ENCODE measurements around the gene C4BPB. TPM values are rescaled to one million over a fixed set of nuclear protein-coding genes. Genes with fewer than 3 reads are reported as not detected.

C4BPB gene
- total RNA-seq, 1 experiment from 2014 or later, result not detected

DNA sequence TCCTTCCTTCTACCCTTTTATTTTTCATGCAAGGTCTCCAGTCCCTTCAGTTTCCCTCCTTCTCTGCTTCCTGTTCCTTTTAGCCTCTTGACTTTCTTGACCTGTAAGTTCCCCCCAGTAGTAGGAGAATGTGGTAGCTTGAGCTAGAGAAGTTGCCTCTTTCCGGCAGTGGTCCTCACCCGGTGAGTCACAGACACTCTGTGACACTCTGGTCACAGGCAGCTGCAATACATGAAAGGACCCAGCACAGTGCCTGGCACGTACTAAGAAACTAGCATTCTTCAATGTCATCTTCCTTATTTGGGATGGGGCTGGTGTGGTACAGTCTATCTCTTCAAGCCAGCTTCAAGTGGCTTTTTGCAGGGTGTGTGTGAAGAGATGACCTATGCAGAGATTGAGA is 19.6 kb upstream of the C4BPB start:
- H3K27ac Mint-ChIP-seq (ENCODE audit: low read depth, unreplicated experiment), result no peak overlapping the region
- intact Hi-C loops (cut with micrococcal nuclease), result no loop called here
- H3K27me3 Mint-ChIP-seq (ENCODE audit: insufficient read depth, unreplicated experiment), result no peaks in the 10 kb centered on the region
- DNase-seq (ENCODE audit: unreplicated experiment), result no peak
- H3K4me3 Mint-ChIP-seq (ENCODE audit: unreplicated experiment), result no peak overlapping the region
- peaks cover 6% of the 10 kb centered on the region for H3K4me1 Mint-ChIP-seq (ENCODE audit: insufficient read depth, unreplicated experiment)
- TF ChIP-seq, protein P1, sequence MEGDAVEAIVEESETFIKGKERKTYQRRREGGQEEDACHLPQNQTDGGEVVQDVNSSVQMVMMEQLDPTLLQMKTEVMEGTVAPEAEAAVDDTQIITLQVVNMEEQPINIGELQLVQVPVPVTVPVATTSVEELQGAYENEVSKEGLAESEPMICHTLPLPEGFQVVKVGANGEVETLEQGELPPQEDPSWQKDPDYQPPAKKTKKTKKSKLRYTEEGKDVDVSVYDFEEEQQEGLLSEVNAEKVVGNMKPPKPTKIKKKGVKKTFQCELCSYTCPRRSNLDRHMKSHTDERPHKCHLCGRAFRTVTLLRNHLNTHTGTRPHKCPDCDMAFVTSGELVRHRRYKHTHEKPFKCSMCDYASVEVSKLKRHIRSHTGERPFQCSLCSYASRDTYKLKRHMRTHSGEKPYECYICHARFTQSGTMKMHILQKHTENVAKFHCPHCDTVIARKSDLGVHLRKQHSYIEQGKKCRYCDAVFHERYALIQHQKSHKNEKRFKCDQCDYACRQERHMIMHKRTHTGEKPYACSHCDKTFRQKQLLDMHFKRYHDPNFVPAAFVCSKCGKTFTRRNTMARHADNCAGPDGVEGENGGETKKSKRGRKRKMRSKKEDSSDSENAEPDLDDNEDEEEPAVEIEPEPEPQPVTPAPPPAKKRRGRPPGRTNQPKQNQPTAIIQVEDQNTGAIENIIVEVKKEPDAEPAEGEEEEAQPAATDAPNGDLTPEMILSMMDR (IDR thresholded peaks at IDR 0.05; ENCODE audit: unreplicated experiment), result no peak
- BruUV-seq (replicated peaks), result no TSS peak
- ChIA-PET CTCF (interaction anchor here (0.7 to 9.9 kb wide), 4 partner anchors 10 to 156 kb away, joined by 3 to 146 read pairs (median 4); partner anchors contain the start of gene PFKFB2), POLR2A (interaction anchor here (1.8 to 11.2 kb wide), 3 partner anchors 16 to 39 kb away, joined by 9 to 399 read pairs (median 164); partner anchors contain the start of genes C1orf116, PFKFB2 and YOD1)
- peaks cover 37% of the 10 kb centered on the region for H3K36me3 Mint-ChIP-seq (ENCODE audit: insufficient read depth, unreplicated experiment)
- H3K9me3 Mint-ChIP-seq (ENCODE audit: unreplicated experiment), result no peaks in the 10 kb centered on the region

DNA sequence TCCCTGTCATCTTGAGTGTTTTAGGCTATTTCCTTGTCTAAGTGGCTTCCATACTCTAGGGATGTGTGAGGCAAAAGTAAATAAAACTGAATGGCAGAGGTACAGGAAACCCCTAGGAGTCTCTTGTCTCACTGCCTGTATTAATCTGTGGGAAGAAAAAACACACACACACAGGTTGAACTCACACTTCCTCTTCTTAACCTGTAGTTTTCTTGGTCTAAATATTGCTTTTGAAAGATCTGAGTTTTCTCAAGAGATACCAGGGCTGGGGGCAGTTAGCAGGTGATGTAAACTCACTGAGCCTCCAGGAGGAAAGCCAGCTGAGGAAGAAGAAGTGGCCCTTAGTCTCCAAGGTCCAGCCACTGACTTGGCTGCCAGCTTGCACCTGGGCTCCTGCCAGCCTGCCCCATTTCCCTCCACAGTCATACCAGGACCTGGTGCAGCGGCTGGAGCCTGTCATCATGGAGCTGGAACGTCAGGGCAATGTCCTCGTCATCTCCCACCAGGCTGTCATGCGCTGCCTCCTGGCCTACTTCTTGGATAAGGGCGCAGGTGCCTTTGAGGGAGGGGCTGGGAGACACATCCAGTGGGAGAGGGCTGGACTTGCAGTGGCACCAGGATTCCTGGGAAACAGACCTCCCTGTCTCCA is 18.7 kb upstream of the C4BPB start:
- Mint-ChIP-seq H3K27ac (ENCODE audit: low read depth, unreplicated experiment) (no peak overlapping the region), H3K9me3 (ENCODE audit: unreplicated experiment) (no peaks in the 10 kb centered on the region), H3K4me1 (ENCODE audit: insufficient read depth, unreplicated experiment) (peaks cover 11% of the 10 kb centered on the region), H3K4me3 (ENCODE audit: unreplicated experiment) (no peak overlapping the region), H3K36me3 (ENCODE audit: insufficient read depth, unreplicated experiment) (peaks cover 34% of the 10 kb centered on the region), H3K27me3 (ENCODE audit: insufficient read depth, unreplicated experiment) (no peaks in the 10 kb centered on the region)
- CTCF ChIA-PET, result interaction anchor here (0.6 to 9.9 kb wide), 6 partner anchors 9 to 743 kb away, joined by 3 to 146 read pairs (median 4); partner anchors contain the start of genes PFKFB2 and YOD1
- DNase-seq (ENCODE audit: unreplicated experiment), result no peak
- no TSS peak for BruUV-seq (replicated peaks)
- TF ChIP-seq, protein P1 (IDR thresholded peaks at IDR 0.05; ENCODE audit: unreplicated experiment), result no peak
- POLR2A ChIA-PET, result interaction anchor here (0.6 to 11.2 kb wide), 3 partner anchors 17 to 573 kb away, joined by 3 to 399 read pairs (median 164); partner anchors contain the start of genes C1orf116, PFKFB2 and YOD1
- intact Hi-C loops (cut with micrococcal nuclease), result loop anchor here (10.0 kb wide), 2 partner anchors 435 to 595 kb away; partner anchors contain the start of genes DYRK3 and IKBKE

DNA sequence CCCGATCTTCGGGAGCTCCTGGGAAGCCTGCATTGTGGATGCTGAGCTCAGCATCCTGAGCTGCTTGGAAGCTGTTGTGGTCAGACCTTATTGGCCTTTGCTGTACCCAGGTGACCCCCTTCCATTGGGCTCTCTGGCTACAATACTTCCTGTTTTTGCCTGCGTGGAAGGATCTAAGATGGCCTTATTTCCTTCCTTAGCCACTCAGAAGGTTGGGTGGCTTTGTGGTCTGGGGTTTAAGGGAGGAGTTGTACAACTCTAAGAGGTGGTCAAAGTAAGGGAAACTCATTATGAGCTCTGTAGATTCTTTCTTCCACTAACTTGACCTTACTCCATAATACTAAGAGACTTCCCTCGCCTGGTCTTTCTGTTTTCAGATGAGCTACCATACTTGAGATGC is 17.8 kb upstream of the C4BPB start:
- no peak for DNase-seq (ENCODE audit: unreplicated experiment)
- H3K9me3 Mint-ChIP-seq (ENCODE audit: unreplicated experiment), result no peaks in the 10 kb centered on the region
- H3K36me3 Mint-ChIP-seq (ENCODE audit: insufficient read depth, unreplicated experiment), result peaks cover 26% of the 10 kb centered on the region
- intact Hi-C loops (cut with micrococcal nuclease), result loop anchor here (10.0 kb wide), 2 partner anchors 436 to 596 kb away; partner anchors contain the start of genes DYRK3 and IKBKE
- H3K27me3 Mint-ChIP-seq (ENCODE audit: insufficient read depth, unreplicated experiment), result no peaks in the 10 kb centered on the region
- BruUV-seq (replicated peaks), result no TSS peak
- CTCF ChIA-PET, result interaction anchor here (0.7 to 9.9 kb wide), 9 partner anchors 14 to 429 kb away, joined by 3 to 146 read pairs (median 4); partner anchors contain the start of genes PFKFB2 and YOD1
- POLR2A ChIA-PET, result interaction anchor here (0.6 to 11.2 kb wide), 5 partner anchors 18 to 572 kb away, joined by 3 to 399 read pairs (median 4); partner anchors contain the start of genes C1orf116, PFKFB2 and YOD1
- H3K4me3 Mint-ChIP-seq (ENCODE audit: unreplicated experiment), result no peak overlapping the region
- no peak overlapping the region for H3K27ac Mint-ChIP-seq (ENCODE audit: low read depth, unreplicated experiment)
- TF ChIP-seq, protein P1 (IDR thresholded peaks at IDR 0.05; ENCODE audit: unreplicated experiment), result no peak
- peaks cover 11% of the 10 kb centered on the region for H3K4me1 Mint-ChIP-seq (ENCODE audit: insufficient read depth, unreplicated experiment)

DNA sequence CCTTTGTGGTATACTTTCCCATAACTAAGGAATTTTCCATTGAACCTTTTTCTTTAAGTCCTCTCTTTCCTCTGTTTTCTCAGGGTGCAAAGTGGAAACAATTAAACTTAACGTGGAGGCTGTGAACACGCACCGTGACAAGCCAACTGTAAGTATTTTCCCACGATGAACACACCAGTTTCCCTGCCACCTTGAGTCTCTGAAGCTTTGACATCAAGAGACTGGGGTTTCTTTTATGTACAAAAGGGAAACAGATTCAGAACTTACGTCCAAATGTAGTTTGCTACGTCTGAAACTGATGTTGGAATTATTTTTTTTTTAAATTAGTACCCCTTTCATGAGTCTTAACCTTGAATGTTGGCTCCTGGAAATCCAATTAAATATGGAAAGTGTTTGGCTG is 17.2 kb upstream of the C4BPB start:
- peaks cover 24% of the 10 kb centered on the region for H3K36me3 Mint-ChIP-seq (ENCODE audit: insufficient read depth, unreplicated experiment)
- no peaks in the 10 kb centered on the region for H3K27me3 Mint-ChIP-seq (ENCODE audit: insufficient read depth, unreplicated experiment)
- DNase-seq (ENCODE audit: unreplicated experiment), result no peak
- POLR2A ChIA-PET, result interaction anchor here (0.6 to 11.2 kb wide), 5 partner anchors 19 to 1474 kb away, joined by 4 to 399 read pairs (median 5); partner anchors contain the start of genes C1orf116, PFKFB2 and YOD1
- no TSS peak for BruUV-seq (replicated peaks)
- TF ChIP-seq, protein P1 (IDR thresholded peaks at IDR 0.05; ENCODE audit: unreplicated experiment), result no peak
- CTCF ChIA-PET, result interaction anchor here (0.6 to 9.9 kb wide), 11 partner anchors 9 to 428 kb away, joined by 3 to 146 read pairs (median 3); partner anchors contain the start of genes PFKFB2 and YOD1
- H3K4me3 Mint-ChIP-seq (ENCODE audit: unreplicated experiment), result no peak overlapping the region
- H3K9me3 Mint-ChIP-seq (ENCODE audit: unreplicated experiment), result no peaks in the 10 kb centered on the region
- no peak overlapping the region for H3K27ac Mint-ChIP-seq (ENCODE audit: low read depth, unreplicated experiment)
- intact Hi-C loops (cut with micrococcal nuclease), result loop anchor here (10.0 kb wide), 2 partner anchors 437 to 597 kb away; partner anchors contain the start of genes DYRK3 and IKBKE
- H3K4me1 Mint-ChIP-seq (ENCODE audit: insufficient read depth, unreplicated experiment), result peaks cover 11% of the 10 kb centered on the region
